Activated CD4-positive, alpha-beta T cell treated with anti-CD3 and anti-CD28 coated beads, Interleukin-2, amount 50 U/mL, for 4 hours (primary cell): Measurements from ENCODE around the gene GPR89B.
"Not testable (repeated sequence)": the region's sequence is repeated elsewhere in the genome, so short reads cannot be mapped to it uniquely, and the experiment has no call there.

Source experiments
- DNase-seq, 2 experiments: peaks; one replicate each; pipeline ENCODE4 v3.0.0-alpha.2; 2020

The GPR89B gene

DNA sequence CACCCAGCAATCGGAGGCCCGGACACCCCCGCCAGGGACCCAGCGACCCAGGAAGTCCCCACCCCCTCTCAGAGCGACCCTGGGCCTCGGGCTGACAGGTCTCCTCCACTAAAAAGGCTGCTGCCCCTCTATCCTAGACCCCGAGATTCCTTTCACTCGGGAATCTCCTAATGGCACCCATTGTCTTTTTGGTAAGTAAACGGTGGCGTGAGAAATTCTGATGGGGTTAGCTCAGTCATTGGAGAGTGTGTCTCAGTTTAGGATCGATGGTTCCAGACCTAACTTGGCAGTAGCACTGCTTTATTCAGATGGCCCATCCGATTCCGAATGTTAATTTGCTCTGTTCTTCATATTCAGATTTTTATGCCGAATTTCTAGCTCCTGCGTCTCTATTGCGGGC is 104.9 kb downstream of the GPR89B start:
- DNase-seq, result not testable (repeated sequence)

DNA sequence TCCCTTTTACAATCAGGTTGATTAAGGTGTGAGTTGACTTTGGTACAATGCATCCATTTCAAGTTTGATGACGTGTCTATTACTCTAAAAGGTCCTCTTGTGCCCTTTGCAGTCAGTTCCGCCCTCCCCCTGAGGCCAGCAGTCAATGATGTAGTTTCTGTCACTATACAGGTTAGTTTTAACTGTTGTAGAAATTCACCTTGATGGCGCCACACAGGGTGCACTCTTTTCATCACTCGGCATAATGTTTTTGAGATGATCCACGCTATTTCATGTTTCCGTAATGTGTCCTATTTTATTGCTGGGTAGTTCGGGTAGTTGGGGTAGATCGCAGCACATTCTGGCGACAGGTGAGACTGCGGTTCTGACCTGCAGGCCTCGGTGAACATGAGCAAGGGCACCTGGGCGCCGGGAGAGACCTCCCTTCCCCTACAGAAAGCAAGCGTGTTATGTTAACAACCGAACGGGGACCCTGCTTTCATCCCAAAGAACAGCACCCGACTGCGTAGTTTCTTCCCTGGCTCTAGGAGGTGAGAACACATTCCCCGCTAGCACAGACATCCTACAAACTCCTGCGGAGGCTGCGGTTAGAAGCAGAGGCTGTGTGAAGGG is 109.7 kb downstream of the GPR89B start:
- DNase-seq, result not testable (repeated sequence)

DNA sequence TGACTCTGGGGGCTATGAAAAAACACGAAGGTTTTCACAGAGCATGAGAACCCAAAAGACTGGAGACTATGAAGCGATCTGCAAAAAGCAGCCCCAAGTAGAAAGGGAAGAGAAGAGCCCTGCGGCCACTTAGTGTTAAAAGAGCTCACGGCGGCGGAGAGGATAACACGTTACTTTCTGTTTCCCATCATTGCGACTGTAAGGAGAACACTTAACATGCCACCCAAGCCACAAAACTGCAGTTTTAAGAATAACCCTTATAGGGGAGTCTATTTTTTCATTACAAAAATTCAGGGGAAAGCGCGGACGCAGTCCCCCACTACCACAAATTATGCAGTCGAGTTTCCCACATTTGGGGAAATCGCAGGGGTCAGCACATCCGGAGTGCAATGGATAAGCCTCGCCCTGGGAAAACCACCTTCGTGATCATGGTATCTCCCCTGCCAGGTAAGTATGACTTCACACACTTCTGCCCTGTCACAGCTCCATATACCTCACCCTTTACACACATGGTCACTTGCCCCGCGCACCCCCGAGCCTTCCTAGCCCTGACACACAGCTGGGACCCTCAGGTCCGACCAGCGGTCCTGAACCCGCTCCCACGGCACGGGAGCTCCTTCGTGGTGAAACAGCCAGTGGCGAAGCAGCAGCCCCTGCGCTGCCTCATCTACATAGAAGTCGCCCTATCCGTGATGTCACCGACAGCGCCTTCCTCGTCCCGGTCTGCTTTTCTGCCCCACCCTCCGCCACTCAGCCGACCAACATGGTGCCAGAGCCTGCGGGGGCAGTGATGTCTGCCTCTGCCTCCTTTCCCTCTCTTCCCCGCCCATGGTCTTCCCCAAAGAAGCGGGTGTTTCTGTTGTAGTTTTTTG is 110.5 kb downstream of the GPR89B start:
- peak; percentile 50 for DNase-seq
